ENCODE results near the gene TSR2. TPM values are rescaled to one million over a fixed set of nuclear protein-coding genes. Genes with fewer than 3 reads are reported as not detected.

Gene TSR2
- polyA plus RNA-seq (2012; ENCODE audit: insufficient read depth, insufficient read length, low read depth), result 56.1 TPM

- Histone ChIP-seq H3K36me3 (no peaks in the 10 kb centered on the region), H3K4me3 (ENCODE audit: low read depth, low read length) (peak within 1 kb of the TSS; percentile 93), H3K4me1 (no peaks in the 10 kb centered on the region), H3K27me3 (no peaks in the 10 kb centered on the region), H3K9me3 (no peaks in the 10 kb centered on the region)
- DNase-seq, result peak; percentile 81
- peak; percentile 26; the same call in 1 of the 2 replicates for TF ChIP-seq CTCF (IDR thresholded peaks at IDR 0.05; ENCODE audit: low read depth, low read length)
Observed at GRCh38 chrX:54439960-54440871, at the start of gene TSR2. Gene TSR2, plus strand, starts transcription at chrX:54440404. Its CDS starts 18 bp downstream, at chrX:54440422.

- H3K36me3 ChIP-seq, result no peaks in the 10 kb centered on the region
- no peak for TF ChIP-seq CTCF (IDR thresholded peaks at IDR 0.05; ENCODE audit: low read depth, low read length)
- no peaks in the 10 kb centered on the region for H3K4me1 ChIP-seq
- no peak for DNase-seq
- H3K4me3 ChIP-seq (ENCODE audit: low read depth, low read length), result no peak overlapping the region
- no peaks in the 10 kb centered on the region for H3K9me3 ChIP-seq
- no peaks in the 10 kb centered on the region for H3K27me3 ChIP-seq
Observed at GRCh38 chrX:54397113-54397512, 43.1 kb upstream of the TSR2 start.

- no peak for DNase-seq
- H3K4me1 ChIP-seq, result no peaks in the 10 kb centered on the region
- H3K4me3 ChIP-seq (ENCODE audit: low read depth, low read length), result no peak overlapping the region
Observed at GRCh38 chrX:54407266-54407665, 32.9 kb upstream of the TSR2 start.

GRCh38 chrX:54411732-54412131 lies 28.5 kb upstream of the TSR2 start:
- Histone ChIP-seq H3K4me1 (no peaks in the 10 kb centered on the region), H3K4me3 (ENCODE audit: low read depth, low read length) (no peak overlapping the region), H3K36me3 (no peaks in the 10 kb centered on the region), H3K9me3 (no peaks in the 10 kb centered on the region), H3K27me3 (no peaks in the 10 kb centered on the region)
- no peak for TF ChIP-seq CTCF (IDR thresholded peaks at IDR 0.05; ENCODE audit: low read depth, low read length)
- DNase-seq, result no peak

More at GRCh38 chrX:54407266-54407665, 32.9 kb upstream of the TSR2 start:
- Histone ChIP-seq H3K36me3 (no peaks in the 10 kb centered on the region), H3K9me3 (no peaks in the 10 kb centered on the region), H3K27me3 (no peaks in the 10 kb centered on the region)
- no peak for TF ChIP-seq CTCF (IDR thresholded peaks at IDR 0.05; ENCODE audit: low read depth, low read length)

- Histone ChIP-seq H3K4me3 (ENCODE audit: low read depth, low read length) (no peak overlapping the region), H3K27me3 (no peaks in the 10 kb centered on the region), H3K4me1 (no peaks in the 10 kb centered on the region), H3K9me3 (no peaks in the 10 kb centered on the region), H3K36me3 (no peaks in the 10 kb centered on the region)
- no peak for DNase-seq
- no peak for TF ChIP-seq CTCF (IDR thresholded peaks at IDR 0.05; ENCODE audit: low read depth, low read length)
Observed at GRCh38 chrX:54413753-54414152, 26.5 kb upstream of the TSR2 start.
